Kidney (tissue), 14 donors: ENCODE data around the gene PPBP. TPM values are rescaled to one million over a fixed set of nuclear protein-coding genes. Genes with fewer than 3 reads are reported as not detected.

Experiments
- DNase-seq, 5 donors: peaks; one replicate each; pipeline ENCODE4 v3.0.0-alpha.2; 2013 to 2020
- FAIRE-seq: peaks from 2 replicates; lab custom pipeline; 2012; peaks lifted over from hg19 to GRCh38; lab: Jason Lieb, UNC
- H3K27ac ChIP-seq, 2 donors: one replicate each; pipeline ENCODE4 v1.7.0; 2013; ENCODE audit warnings: low read depth in 2 of 2, low read length in 2 of 2, inconsistent platforms in 1 of 2
- H3K27me3 ChIP-seq: one replicate; pipeline ENCODE4 v1.7.1; 2013; ENCODE audit warnings: low read length, inconsistent platforms; ENCODE audit not compliant: control insufficient read depth, insufficient read depth
- H3K36me3 ChIP-seq, 3 donors: one replicate each; pipeline versions ENCODE4 v1.7.0 to v1.7.1; 2013; ENCODE audit warnings: low read length in 3 of 3, control low read depth in 1 of 3, inconsistent platforms in 1 of 3; ENCODE audit not compliant: insufficient read depth in 3 of 3, control insufficient read depth in 2 of 3
- H3K4me1 ChIP-seq, 3 donors: one replicate each; pipeline versions ENCODE4 v1.7.0 to v1.7.1; 2013; ENCODE audit warnings: low read length in 3 of 3, inconsistent platforms in 1 of 3, low read depth in 1 of 3; ENCODE audit not compliant: control insufficient read depth in 2 of 3, insufficient read depth in 2 of 3
- H3K4me3 ChIP-seq, 3 donors: one replicate each; pipeline versions ENCODE4 v1.7.0 to v1.8.1; 2013; ENCODE audit warnings: low read length in 3 of 3, control low read depth in 1 of 3, inconsistent platforms in 1 of 3
- H3K9ac ChIP-seq, 3 donors: one replicate each; pipeline versions ENCODE4 v1.7.0 to v1.7.1; 2013; ENCODE audit warnings: low read length in 3 of 3, control low read depth in 1 of 3, inconsistent platforms in 1 of 3
- H3K9me3 ChIP-seq, 3 donors: one replicate each; pipeline versions ENCODE4 v1.7.0 to v1.7.1; 2013; ENCODE audit warnings: low read length in 3 of 3, control low read depth in 1 of 3, inconsistent platforms in 1 of 3; ENCODE audit not compliant: control insufficient read depth in 2 of 3, insufficient read depth in 1 of 3
- CTCF ChIP-seq: IDR thresholded peaks from 3 replicates; pipeline ENCODE4 v1.5.1; 2012; ENCODE audit warnings: mild to moderate bottlenecking, moderate library complexity, borderline replicate concordance; ENCODE audit not compliant: insufficient read depth; ENCODE audit errors: extremely low read depth
- intact Hi-C: fragments of 100-400 bp; cut with DNase I; formaldehyde crosslinking; loops from one replicate; pipeline ENCODE4 v1.11.1; 2022
- polyA plus RNA-seq: library from polyadenylated mRNA; stranded (reverse); fragments of 350-450 nt; fragmentation: Illumina TruSeq; extraction: RNeasy Lipid Tissue Mini Kit (QIAGEN cat#74804); gene quantifications from one replicate; pipeline ENCODE4 v1.2.3, GENCODE V29; 2014; ENCODE audit warnings: low read depth, low replicate concordance; ENCODE audit not compliant: insufficient read depth
- total RNA-seq: library from RNA; stranded (reverse); fragmentation: NEBNext Ultra II Directional; extraction: Animal tissue kit (Norgen Biotek cat#: 25700); gene quantifications from one replicate; pipeline ENCODE4 v1.2.1, GENCODE V29; 2021
- donor health status: control.
- donor health status: control.
- donor health status: control.
- donor health status: control.
- donor health status: control.
- donor health status: DM: yes; HTN: yes; CAD: no.
- donor health status: Normal renal cell carcinoma (clear cell type).

PPBP gene
- total and polyA plus RNA-seq, 2 donors from 2014 or later: 1.5 TPM; not detected in 1

- Histone ChIP-seq H3K4me1 (no peaks in the 10 kb centered on the region), H3K9me3 (no peaks in the 10 kb centered on the region), H3K27ac (no peak overlapping the region), H3K27me3 (no peaks in the 10 kb centered on the region), H3K4me3 (no peak overlapping the region), H3K36me3 (no peaks in the 10 kb centered on the region), H3K9ac (no peak overlapping the region)
- no peak for TF ChIP-seq CTCF
- no peak for DNase-seq
- FAIRE-seq: no peak
- intact Hi-C loops: no loop called here
These were observed 24.1 kb upstream of the PPBP start for GRCh38 chr4:74012130-74012529.

DNA sequence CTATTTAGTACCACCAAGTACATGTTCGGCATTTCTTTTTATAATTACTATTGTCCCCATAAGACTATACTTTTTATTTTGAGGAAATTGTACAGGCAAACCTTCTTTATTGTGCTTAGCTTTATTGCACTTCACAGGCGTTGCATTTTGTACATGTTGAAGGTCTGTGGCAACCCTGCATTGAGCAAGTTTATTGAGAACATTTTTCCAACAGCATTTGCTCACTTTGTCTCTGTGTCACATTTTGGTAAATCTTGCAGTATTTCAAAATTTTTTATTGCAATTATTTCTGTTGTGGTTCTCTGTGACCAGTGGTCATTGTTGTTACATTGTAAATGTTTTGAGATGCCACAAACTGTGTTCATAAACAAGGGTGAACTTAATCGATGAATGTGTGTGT is 21.3 kb upstream of the PPBP start:
- FAIRE-seq (no peak), DNase-seq (no peak)
- Histone ChIP-seq H3K9me3 (no peaks in the 10 kb centered on the region), H3K27ac (no peak overlapping the region), H3K4me3 (no peak overlapping the region), H3K36me3 (no peaks in the 10 kb centered on the region), H3K27me3 (no peaks in the 10 kb centered on the region), H3K9ac (no peak overlapping the region), H3K4me1 (no peaks in the 10 kb centered on the region)
- no peak for TF ChIP-seq CTCF
- intact Hi-C loops: no loop called here

DNA sequence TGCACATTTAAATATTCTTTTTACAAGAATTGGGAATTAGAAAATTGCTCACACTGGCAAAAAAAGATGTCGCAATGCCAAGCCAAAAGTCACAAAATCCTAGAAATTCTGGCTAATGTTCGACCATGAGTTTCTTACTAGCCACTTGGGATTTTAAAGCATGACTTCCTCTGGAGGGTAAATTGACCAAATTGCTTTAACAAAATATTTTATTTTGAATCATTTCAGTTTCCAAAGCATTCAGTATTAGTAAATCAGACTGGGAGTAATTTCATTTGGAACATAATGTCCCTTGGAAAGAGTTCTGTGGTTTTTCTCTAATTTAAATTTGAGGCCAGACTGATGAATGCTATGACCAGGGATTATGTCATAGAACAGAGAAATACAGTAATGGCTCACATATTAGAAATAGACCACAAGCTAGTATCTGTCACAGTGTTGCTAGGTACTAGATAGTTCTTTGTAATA is 18.1 kb upstream of the PPBP start:
- H3K4me3 ChIP-seq: no peak overlapping the region
- no peak overlapping the region for H3K27ac ChIP-seq
- H3K9ac ChIP-seq: no peak overlapping the region
- no peaks in the 10 kb centered on the region for H3K36me3 ChIP-seq
- TF ChIP-seq CTCF: no peak
- no peaks in the 10 kb centered on the region for H3K4me1 ChIP-seq
- DNase-seq (no peak), FAIRE-seq (no peak)
- intact Hi-C loops: no loop called here
- H3K9me3 ChIP-seq: no peaks in the 10 kb centered on the region
- H3K27me3 ChIP-seq: no peaks in the 10 kb centered on the region

- no peak overlapping the region for H3K9ac ChIP-seq
- no peaks in the 10 kb centered on the region for H3K36me3 ChIP-seq
- H3K9me3 ChIP-seq: no peaks in the 10 kb centered on the region
- no peak overlapping the region for H3K27ac ChIP-seq
- FAIRE-seq: no peak
- intact Hi-C loops: no loop called here
- no peak for DNase-seq
- no peak overlapping the region for H3K4me3 ChIP-seq
- no peak for TF ChIP-seq CTCF
- H3K4me1 ChIP-seq: no peaks in the 10 kb centered on the region
- H3K27me3 ChIP-seq: no peaks in the 10 kb centered on the region
These were observed 17.5 kb upstream of the PPBP start for GRCh38 chr4:74005528-74005927.
